Karpas-422 (cell line): ENCODE results near the gene MYH16. TPM values are rescaled to one million over a fixed set of nuclear protein-coding genes. Genes with fewer than 3 reads are reported as not detected.
A peak's percentile ranks its signal among the peaks of the same experiment; 100 is the strongest.
"Not testable (repeated sequence)": the region's sequence is repeated elsewhere in the genome, so short reads cannot be mapped to it uniquely, and the experiment has no call there.

Experiments
- DNase-seq: peaks from one replicate; pipeline ENCODE4 v3.0.0-alpha.2; 2015
- H2AFZ ChIP-seq: fragments of 200-600 bp; sonication (generic); 2 replicates; pipeline ENCODE4 v1.6.1; 2014; ENCODE audit warnings: antibody characterized with exemption, low read length, mixed read lengths
- H3K27ac ChIP-seq: fragments of 200-600 bp; sonication (generic); 2 replicates; pipeline ENCODE4 v1.5.1; 2014; ENCODE audit warnings: mild to moderate bottlenecking, low read length, moderate library complexity
- H3K27me3 ChIP-seq: fragments of 200-600 bp; sonication (generic); 2 replicates; pipeline ENCODE4 v1.6.1; 2014; ENCODE audit warnings: low read length, mixed read lengths
- H3K36me3 ChIP-seq: fragments of 200-600 bp; sonication (generic); 2 replicates; pipeline ENCODE4 v1.6.1; 2014; ENCODE audit warnings: low read length, mixed read lengths; ENCODE audit not compliant: insufficient read depth
- H3K4me1 ChIP-seq: fragments of 200-600 bp; sonication (generic); 2 replicates; pipeline ENCODE4 v1.6.1; 2014; ENCODE audit warnings: mild to moderate bottlenecking, low read length, mixed read lengths
- H3K4me2 ChIP-seq: fragments of 200-600 bp; sonication (generic); 2 replicates; pipeline ENCODE4 v1.6.1; 2014; ENCODE audit warnings: low read length, low read depth, mild to moderate bottlenecking; ENCODE audit not compliant: poor library complexity, severe bottlenecking
- H3K4me3 ChIP-seq: fragments of 200-600 bp; sonication (generic); 2 replicates; pipeline ENCODE4 v1.5.1; 2014; ENCODE audit warnings: mild to moderate bottlenecking, antibody characterized with exemption, low read length, mixed read lengths
- H3K79me2 ChIP-seq: fragments of 200-600 bp; sonication (generic); 2 replicates; pipeline ENCODE4 v1.6.1; 2014; ENCODE audit warnings: mild to moderate bottlenecking, low read length, mixed read lengths
- H3K9ac ChIP-seq: fragments of 200-600 bp; sonication (generic); 2 replicates; pipeline ENCODE4 v1.6.0; 2014; ENCODE audit warnings: low read length
- H3K9me2 ChIP-seq: fragments of 200-600 bp; sonication (generic), shearing (Covaris generic); replicated peaks from 2 replicates; pipeline ENCODE4 v1.6.0; 2014; ENCODE audit warnings: mild to moderate bottlenecking, low read length, moderate library complexity; ENCODE audit not compliant: insufficient read depth
- H3K9me3 ChIP-seq: fragments of 300-700, 200-600 bp; sonication (generic); 2 replicates; pipeline ENCODE4 v1.6.1; 2014; ENCODE audit warnings: low read length, mixed read lengths
- H4K20me1 ChIP-seq: fragments of 200-600 bp; sonication (generic); 2 replicates; pipeline ENCODE4 v1.6.1; 2014; ENCODE audit warnings: mild to moderate bottlenecking, antibody characterized with exemption, low read length, low read depth; ENCODE audit not compliant: insufficient read depth
- total RNA-seq: library from RNA; depleted of rRNA; stranded (reverse); fragments of >200 nt; shearing (Covaris generic); gene quantifications from 2 replicates; pipeline ENCODE4 v1.2.3, GENCODE V29; 2014; ENCODE audit warnings: low replicate concordance

MYH16 gene
- total RNA-seq, 1 experiment from 2014 or later, result not detected

GRCh38 chr7:99325592-99326407, 53.2 kb downstream of the MYH16 start, which contains the start of gene ARPC1A:
Gene ARPC1A, plus strand, starts transcription at chr7:99325898. Its CDS starts 7,456 bp downstream, at chr7:99333354.
- Histone ChIP-seq H3K9ac (peak within 1 kb of the TSS; percentile 93), H3K36me3 (no peaks in the 10 kb centered on the region), H3K79me2 (peaks cover 57% of the 10 kb centered on the region), H4K20me1 (peaks cover 10% of the 10 kb centered on the region; the same call in 1 of the 2 replicates), H3K9me3 (no peaks in the 10 kb centered on the region), H3K27me3 (no peaks in the 10 kb centered on the region), H3K4me1 (peaks cover 40% of the 10 kb centered on the region), H3K9me2 (no peaks in the 10 kb centered on the region), H3K4me3 (peak within 1 kb of the TSS; percentile 89), H3K27ac (peak within 1 kb of the TSS; percentile 62), H3K4me2 (peak within 1 kb of the TSS; percentile 92), H2AFZ (peak within 1 kb of the TSS; percentile 59; the same call in 1 of the 2 replicates)
- peak; percentile 97 for DNase-seq

GRCh38 chr7:99326408-99326782, 53.8 kb downstream of the MYH16 start:
- Histone ChIP-seq H3K9ac (peak overlapping the region; percentile 93), H4K20me1 (peaks cover 10% of the 10 kb centered on the region; the same call in 1 of the 2 replicates), H3K4me1 (peaks cover 40% of the 10 kb centered on the region), H3K4me3 (peak overlapping the region; percentile 89), H3K79me2 (peaks cover 63% of the 10 kb centered on the region), H3K4me2 (peak overlapping the region; percentile 92), H2AFZ (no peak overlapping the region), H3K27ac (peak overlapping the region; percentile 62), H3K9me2 (no peaks in the 10 kb centered on the region), H3K9me3 (no peaks in the 10 kb centered on the region), H3K27me3 (no peaks in the 10 kb centered on the region), H3K36me3 (no peaks in the 10 kb centered on the region)
- DNase-seq, result peak; percentile 48

DNA sequence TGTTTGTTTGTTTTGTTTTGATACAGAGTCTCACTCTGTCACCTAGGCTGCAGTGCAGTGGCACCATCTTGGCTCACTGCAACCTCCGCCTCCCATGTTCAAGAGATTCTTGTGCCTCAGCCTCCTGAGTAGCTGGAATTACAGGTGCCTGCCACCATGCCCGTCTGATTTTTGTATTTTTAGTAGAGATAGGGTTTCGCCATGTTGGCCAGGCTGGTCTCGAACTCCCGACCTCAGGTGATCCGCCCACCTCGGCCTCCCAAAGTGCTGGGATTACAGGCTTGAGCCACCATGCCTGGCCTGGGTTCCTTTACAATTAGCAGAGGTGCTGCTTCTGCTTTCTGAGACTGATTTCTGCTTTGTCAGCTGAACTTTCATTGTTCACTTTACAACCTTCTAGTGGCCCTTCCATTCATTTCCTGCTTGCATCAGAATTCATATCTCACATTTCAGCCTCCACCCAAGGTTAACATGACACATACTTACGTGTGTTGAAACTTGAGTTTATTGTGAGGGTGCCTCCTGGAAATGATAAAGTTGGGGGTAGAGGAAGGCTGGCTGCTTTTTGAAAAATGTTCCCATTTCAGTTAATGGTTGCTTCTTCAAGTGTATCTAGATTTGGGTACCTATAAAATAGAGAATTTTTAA, 57.8 kb downstream of the MYH16 start:
- H3K4me2 ChIP-seq, H3K9ac ChIP-seq, H3K27ac ChIP-seq, H2AFZ ChIP-seq, H3K9me2 ChIP-seq, H3K27me3 ChIP-seq, H3K9me3 ChIP-seq, H3K4me3 ChIP-seq: not testable (repeated sequence)
- peaks cover 32% of the 10 kb centered on the region for H3K4me1 ChIP-seq
- H4K20me1 ChIP-seq, result peaks cover 19% of the 10 kb centered on the region; the same call in 1 of the 2 replicates
- peak; percentile 50 for DNase-seq
- peaks cover 14% of the 10 kb centered on the region for H3K36me3 ChIP-seq
- H3K79me2 ChIP-seq, result peaks cover 83% of the 10 kb centered on the region

- H3K9ac ChIP-seq, result no peak overlapping the region
- H3K36me3 ChIP-seq, result peaks cover 17% of the 10 kb centered on the region
- H3K79me2 ChIP-seq, result peaks cover 80% of the 10 kb centered on the region
- H3K27ac ChIP-seq, result no peak overlapping the region
- no peak overlapping the region for H3K4me2 ChIP-seq
- H3K9me3 ChIP-seq, result no peaks in the 10 kb centered on the region
- H2AFZ ChIP-seq, result no peak overlapping the region
- DNase-seq, result no peak
- H3K4me3 ChIP-seq, result no peak overlapping the region
- peaks cover 32% of the 10 kb centered on the region for H3K4me1 ChIP-seq
- peaks cover 19% of the 10 kb centered on the region; the same call in 1 of the 2 replicates for H4K20me1 ChIP-seq
- no peaks in the 10 kb centered on the region for H3K27me3 ChIP-seq
- no peaks in the 10 kb centered on the region for H3K9me2 ChIP-seq
These were observed 58.4 kb downstream of the MYH16 start for GRCh38 chr7:99331002-99331401.

DNA sequence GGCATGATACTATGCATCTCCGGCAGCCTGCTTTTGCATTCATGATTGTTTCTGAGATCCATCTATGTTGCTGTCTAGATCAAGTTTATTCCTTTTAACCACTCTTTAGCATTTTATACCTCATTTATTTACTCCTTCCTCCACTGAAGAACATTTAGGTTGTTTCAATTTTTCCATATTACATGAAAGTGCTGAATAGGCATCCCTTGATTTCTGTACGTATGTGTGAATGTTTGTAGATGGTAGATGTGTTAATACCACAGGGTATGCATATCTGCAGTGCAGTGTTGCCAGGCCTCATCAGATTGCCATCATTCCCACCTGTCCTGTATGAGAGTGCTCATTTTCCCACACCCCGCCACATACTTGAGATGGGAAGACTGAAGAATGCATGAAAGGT, 67.0 kb downstream of the MYH16 start:
- Histone ChIP-seq H3K36me3 (peaks cover 45% of the 10 kb centered on the region), H3K9me2 (no peaks in the 10 kb centered on the region), H2AFZ (no peak overlapping the region), H3K9me3 (no peaks in the 10 kb centered on the region), H4K20me1 (0 out of 2 replicates have a peak, but pooled peaks cover 4% of the 10 kb centered on the region), H3K4me3 (no peak overlapping the region), H3K4me1 (no peaks in the 10 kb centered on the region), H3K27me3 (no peaks in the 10 kb centered on the region), H3K4me2 (no peak overlapping the region), H3K27ac (no peak overlapping the region), H3K9ac (no peak overlapping the region), H3K79me2 (peaks cover 11% of the 10 kb centered on the region)
- DNase-seq, result no peak

DNA sequence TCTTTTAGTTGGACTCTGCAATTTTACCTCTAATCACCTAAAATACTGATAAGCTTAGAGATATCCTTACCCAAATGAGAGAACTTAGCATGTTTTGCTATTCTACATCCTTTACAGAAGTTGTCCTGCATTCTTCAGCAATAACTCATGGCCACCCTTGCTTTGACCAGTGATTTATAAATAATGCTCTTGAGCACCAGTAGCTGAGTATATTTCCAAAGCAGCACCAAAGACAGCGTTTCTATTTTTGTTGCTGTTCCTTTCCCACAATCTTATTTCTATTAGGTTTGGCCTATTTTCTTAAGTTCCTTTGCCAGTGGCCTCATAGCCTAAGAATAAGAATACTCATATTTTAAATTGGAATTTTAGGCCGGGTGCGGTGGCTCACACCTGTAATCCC, 68.0 kb downstream of the MYH16 start:
- no peak for DNase-seq
- Histone ChIP-seq H3K9me3 (no peaks in the 10 kb centered on the region), H3K9me2 (no peaks in the 10 kb centered on the region), H3K79me2 (peaks cover 7% of the 10 kb centered on the region), H3K4me2 (no peak overlapping the region), H3K27me3 (no peaks in the 10 kb centered on the region), H3K4me1 (no peaks in the 10 kb centered on the region), H2AFZ (no peak overlapping the region), H3K36me3 (peaks cover 41% of the 10 kb centered on the region), H3K9ac (no peak overlapping the region), H4K20me1 (0 out of 2 replicates have a peak, but pooled peaks cover 4% of the 10 kb centered on the region), H3K27ac (no peak overlapping the region), H3K4me3 (no peak overlapping the region)

GRCh38 chr7:99344061-99344647, 71.5 kb downstream of the MYH16 start:
- H3K9me3 ChIP-seq, result no peaks in the 10 kb centered on the region
- no peaks in the 10 kb centered on the region for H3K4me1 ChIP-seq
- H3K9me2 ChIP-seq, result no peaks in the 10 kb centered on the region
- DNase-seq, result peak; percentile 33
- H2AFZ ChIP-seq, result no peak overlapping the region
- H3K79me2 ChIP-seq, result peaks cover 2% of the 10 kb centered on the region; the same call in 1 of the 2 replicates
- H3K9ac ChIP-seq, result no peak overlapping the region
- H3K36me3 ChIP-seq, result peaks cover 39% of the 10 kb centered on the region
- 0 out of 2 replicates have a peak, but pooled peaks cover 4% of the 10 kb centered on the region for H4K20me1 ChIP-seq
- H3K4me2 ChIP-seq, result no peak overlapping the region
- H3K27me3 ChIP-seq, result no peaks in the 10 kb centered on the region
- no peak overlapping the region for H3K4me3 ChIP-seq
- H3K27ac ChIP-seq, result no peak overlapping the region

DNA sequence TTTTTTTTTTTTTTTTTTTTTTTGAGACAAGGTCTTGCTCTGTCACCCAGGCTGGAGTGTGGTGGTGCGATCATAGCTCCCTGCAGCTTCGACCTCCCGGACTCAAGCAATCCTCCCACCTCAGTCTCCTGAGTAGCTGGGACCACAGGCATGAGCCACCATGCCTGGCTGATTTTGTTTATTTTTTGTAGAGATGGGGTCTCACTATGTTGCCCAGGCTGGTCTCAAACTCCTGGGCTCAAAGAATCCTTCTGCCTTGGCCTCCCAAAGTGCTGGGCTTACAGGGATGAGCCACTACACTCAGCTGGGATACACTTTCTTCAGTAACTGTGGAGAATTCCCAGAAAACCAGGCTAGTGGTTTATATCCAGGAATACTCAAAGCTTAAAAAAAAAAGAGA, 78.0 kb downstream of the MYH16 start:
- not testable (repeated sequence) for H3K27me3 ChIP-seq, H3K4me2 ChIP-seq, H3K4me3 ChIP-seq, H4K20me1 ChIP-seq, DNase-seq, H3K4me1 ChIP-seq, H3K9ac ChIP-seq, H3K9me2 ChIP-seq, H3K9me3 ChIP-seq, H2AFZ ChIP-seq, H3K27ac ChIP-seq, H3K79me2 ChIP-seq
- H3K36me3 ChIP-seq, result peaks cover 33% of the 10 kb centered on the region; the same call in 1 of the 2 replicates
